GM12891 (cell line): ENCODE measurements around the gene PDGFRB.

Experiments used
- DNase-seq: peaks from one replicate; pipeline ENCODE4 v3.0.0; 2011; ENCODE audit warnings: low spot score; ENCODE audit not compliant: insufficient read length
- FAIRE-seq: peaks from 2 replicates; lab custom pipeline; 2011; peaks lifted over from hg19 to GRCh38; lab: Jason Lieb, UNC
- PAX5 ChIP-seq: IDR thresholded peaks from 2 replicates; pipeline ENCODE4 v1.6.1; 2011; ENCODE audit warnings: low read length, moderate library complexity, mild to moderate bottlenecking; ENCODE audit not compliant: insufficient read depth, severe bottlenecking
- POLR2A ChIP-seq: IDR thresholded peaks from 2 replicates; pipeline ENCODE4 v1.6.1; 2011; ENCODE audit warnings: low read depth, low read length, control low read depth
- POLR2AphosphoS5 ChIP-seq: IDR thresholded peaks from 2 replicates; pipeline ENCODE4 v1.6.1; 2011; ENCODE audit warnings: low read depth, low read length, control low read depth
- POU2F2 ChIP-seq: IDR thresholded peaks from 2 replicates; pipeline ENCODE4 v1.6.1; 2011; ENCODE audit warnings: low read depth, mild to moderate bottlenecking, control low read depth, low read length, moderate library complexity
- SPI1 ChIP-seq: IDR thresholded peaks from 2 replicates; pipeline ENCODE4 v1.6.1; 2011; ENCODE audit warnings: low read depth, low read length, control low read depth
- TAF1 ChIP-seq: IDR thresholded peaks from 2 replicates; pipeline ENCODE4 v1.6.1; 2011; ENCODE audit warnings: low read depth, low read length, control low read depth

The PDGFRB gene

DNA sequence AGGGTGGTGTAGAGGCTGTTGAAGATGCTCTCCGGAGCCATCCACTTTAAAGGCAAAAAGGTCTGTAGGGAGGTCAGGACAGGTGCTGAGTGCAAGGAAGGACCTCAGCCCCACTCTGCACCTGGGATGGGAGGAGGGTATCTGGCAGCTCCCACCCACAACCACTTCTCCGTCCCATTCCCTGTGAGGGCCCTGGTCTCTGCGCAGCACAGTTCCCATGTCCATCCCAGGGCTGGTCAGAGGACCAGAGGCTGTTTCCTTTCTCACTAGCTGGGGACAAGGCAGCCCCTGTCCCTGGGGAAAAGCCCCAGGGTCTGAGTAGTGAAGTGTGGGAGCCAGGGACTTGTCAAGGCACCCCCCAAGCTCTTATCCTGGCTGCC, 35.6 kb downstream of the PDGFRB start:
- DNase-seq, result no peak
- FAIRE-seq, result no peak
- TF ChIP-seq POU2F2, result no peak
- no peak for TF ChIP-seq SPI1
- TF ChIP-seq POLR2A, result no peak
- no peak for TF ChIP-seq PAX5

DNA sequence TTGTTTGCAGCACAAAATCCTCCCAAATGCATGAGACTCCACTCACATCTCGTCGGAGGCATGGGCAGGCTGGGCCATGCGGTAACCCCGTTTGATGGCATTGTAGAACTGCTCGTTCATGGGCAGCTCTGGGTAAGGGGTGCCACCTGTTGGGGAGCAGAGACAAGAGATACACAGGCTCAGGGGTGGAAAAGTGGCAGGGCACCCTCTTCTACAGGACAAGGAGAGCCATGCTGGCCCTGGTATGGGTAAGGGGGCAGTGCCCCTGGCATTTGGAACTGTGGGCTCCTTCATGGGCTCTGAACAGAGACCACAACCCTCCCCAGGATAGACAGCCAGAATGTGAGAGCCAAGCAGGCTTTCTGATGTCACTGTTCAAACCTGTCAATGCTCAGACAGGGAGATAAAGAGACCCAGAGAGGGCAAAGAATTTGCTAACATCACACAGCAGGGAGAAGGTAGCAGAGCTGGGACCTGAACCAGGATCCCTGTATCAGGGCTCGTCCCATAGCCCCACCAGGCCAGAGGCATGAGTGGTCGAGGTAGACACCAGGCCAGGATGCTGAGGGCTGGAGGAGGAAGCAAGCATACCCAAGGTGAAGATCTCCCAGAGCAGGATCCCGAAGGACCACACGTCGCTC, 36.1 kb downstream of the PDGFRB start:
- FAIRE-seq (no peak), DNase-seq (no peak)
- TF ChIP-seq POLR2AphosphoS5, result no peak
- no peak for TF ChIP-seq SPI1
- TF ChIP-seq POU2F2, result no peak
- no peak for TF ChIP-seq POLR2A
- TF ChIP-seq TAF1, result no peak
- TF ChIP-seq PAX5, result no peak

DNA sequence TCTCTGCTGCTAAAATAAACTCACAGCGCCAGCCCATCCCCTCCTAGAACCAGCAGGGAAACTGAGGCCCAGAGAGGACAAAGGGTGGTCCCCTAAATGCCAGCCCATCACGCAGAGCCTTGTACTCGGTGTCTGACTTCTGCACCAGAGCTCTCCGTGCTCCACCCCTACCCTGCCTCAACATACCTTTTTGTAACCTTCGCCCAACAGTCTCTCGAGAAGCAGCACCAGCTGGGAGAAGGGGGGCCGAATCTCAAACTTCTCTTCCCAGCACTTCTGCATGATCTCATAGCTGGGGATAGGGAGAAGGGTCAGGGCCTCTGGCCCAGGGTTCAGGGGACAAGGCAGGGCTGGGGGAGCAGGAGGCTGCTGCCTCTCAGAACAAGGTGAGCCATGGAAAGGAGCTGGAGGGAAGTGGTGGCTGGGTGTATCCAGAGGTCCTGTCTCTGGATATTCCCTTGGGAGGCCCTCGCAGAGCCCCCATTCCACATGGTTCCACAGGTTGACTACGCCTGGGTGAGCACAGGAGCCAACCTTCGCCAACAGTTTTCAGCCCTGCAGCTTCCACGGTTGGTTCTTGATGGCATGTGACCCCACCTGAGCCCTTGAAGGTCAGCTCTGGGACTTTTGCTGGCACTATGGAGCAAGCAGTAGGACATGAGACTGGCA, 37.0 kb downstream of the PDGFRB start:
- FAIRE-seq (no peak), DNase-seq (no peak)
- TF ChIP-seq SPI1, result no peak

DNA sequence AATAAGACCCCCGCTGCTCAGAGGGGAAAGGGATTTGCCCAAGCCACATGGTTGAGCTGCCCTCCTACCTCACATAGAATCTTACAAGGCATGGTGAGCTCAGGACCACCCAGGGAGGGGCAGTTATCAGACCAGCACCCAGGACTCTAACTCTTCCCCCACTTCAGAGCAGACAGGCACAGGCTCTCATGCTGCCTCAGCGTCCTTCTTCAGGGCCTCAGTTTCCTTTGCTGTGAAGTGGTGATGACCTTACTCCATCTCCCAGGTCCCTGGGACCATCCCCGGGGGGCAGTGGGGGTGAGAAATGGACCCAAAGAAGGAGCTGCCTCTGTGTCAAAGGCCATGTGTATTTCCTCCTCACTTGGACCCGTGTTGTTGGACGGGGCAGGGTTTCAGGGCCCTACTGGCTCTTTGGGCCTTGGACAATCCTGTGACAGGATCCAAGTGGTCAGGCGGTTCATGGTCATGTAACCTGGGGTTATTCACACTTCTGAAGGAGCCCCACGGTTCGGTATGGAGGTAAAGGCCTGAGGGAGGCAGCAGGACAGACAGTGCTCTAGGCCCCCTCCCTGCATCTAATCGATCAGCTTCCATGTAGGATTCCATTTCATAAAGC, 37.6 kb downstream of the PDGFRB start:
- DNase-seq (no peak), FAIRE-seq (no peak)
- TF ChIP-seq SPI1, result no peak
- no peak for TF ChIP-seq POLR2AphosphoS5
- no peak for TF ChIP-seq PAX5
- no peak for TF ChIP-seq POLR2A
- TF ChIP-seq POU2F2, result no peak
- no peak for TF ChIP-seq TAF1

DNA sequence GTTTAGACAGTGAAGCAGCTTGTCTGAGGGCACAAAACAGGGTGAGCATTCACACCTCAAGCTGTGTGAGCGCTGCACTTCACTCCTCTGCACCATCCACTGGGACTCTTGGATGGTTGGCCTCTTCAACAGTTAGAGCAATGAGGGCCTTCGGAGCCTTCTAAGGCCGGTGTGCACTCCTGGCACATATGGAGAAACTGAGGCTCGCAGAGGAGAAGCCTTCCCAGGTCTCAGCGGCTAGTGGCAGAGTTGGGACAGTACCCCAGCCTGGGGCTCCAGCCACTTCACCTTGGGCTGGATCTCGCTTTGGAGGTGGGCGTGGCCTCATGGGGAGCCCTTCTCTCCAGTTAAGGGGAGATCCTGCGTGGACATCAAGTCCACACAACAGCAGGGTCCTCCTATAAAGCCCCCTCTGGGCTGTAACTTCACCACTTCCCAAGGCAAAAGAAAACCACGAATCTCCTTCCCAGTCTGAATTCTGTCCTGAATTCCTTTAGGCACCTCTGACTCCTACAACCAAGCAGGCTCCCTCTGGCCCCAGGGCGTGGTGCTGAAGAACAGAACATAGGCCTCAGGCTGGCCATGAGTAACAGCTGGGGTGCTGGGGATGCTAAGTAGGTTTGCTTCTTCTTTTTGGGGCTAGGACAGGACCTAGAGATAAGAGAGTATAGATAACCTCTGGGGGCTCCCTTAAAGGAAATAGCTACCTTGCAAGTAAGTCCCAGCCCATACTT, 38.8 kb downstream of the PDGFRB start:
- TF ChIP-seq POLR2AphosphoS5, result no peak
- no peak for TF ChIP-seq POU2F2
- no peak for TF ChIP-seq SPI1
- no peak for TF ChIP-seq TAF1
- no peak for TF ChIP-seq PAX5
- no peak for TF ChIP-seq POLR2A
- FAIRE-seq (no peak), DNase-seq (no peak)

DNA sequence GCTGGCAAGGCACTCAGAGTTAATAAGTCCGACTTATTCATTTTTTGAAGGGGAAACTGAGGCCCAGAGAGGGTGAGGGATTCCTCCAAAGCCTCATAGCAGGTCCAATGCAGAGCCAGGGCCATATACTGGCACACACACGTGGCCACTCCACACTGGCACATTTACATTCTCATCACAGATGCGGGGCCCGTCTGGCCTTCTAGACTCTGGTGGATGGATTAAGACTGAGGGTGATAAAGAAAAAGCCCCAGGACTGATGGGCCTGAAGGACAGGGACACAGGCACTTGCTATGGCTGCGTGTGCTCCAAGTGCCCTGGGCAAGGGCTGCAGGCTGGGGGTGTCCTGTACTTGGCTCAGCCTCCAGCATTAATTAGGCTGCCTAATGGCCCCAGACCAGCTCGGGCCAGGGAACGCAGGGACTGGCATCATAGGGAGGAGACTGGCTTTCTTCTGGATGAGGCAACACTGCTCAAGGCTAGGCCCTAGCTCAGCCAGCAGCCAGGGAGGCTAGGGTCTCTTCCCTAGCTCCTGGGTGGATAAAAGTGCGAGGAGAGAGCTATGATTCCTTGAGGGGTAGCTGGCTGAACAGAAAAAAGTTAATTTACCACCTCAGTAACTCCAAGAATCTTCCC, 40.8 kb downstream of the PDGFRB start:
- FAIRE-seq, result no peak
- TF ChIP-seq TAF1, result no peak
- TF ChIP-seq POU2F2, result no peak
- TF ChIP-seq POLR2AphosphoS5, result no peak
- no peak for TF ChIP-seq SPI1
- no peak for TF ChIP-seq POLR2A
- no peak for TF ChIP-seq PAX5

DNA sequence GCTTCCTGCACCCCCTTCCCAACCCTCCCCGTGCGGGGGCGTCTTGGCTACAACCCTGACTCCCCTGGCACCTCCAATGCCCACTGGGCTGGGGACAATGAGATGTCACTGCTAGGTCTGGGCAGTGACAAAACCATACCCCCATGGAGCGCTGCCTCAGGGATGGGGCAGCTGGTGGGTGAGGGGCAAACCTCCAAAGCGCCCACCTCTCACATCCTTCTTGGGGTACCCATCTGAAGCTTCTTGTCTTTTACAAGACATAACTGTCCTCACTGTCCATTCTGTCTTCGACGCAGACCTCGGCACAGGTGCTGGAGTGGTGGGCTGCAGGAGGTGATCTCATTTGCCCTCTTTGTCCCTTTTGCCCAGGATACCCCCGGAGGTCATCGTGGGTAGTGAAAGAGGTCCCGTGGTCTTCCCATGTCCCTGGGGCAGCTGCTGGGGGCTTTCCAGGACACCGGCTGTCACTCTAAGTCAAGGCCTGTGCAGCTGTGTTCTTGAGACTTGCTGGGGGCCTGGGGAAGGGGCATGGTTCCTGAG, 41.5 kb downstream of the PDGFRB start:
- FAIRE-seq (no peak), DNase-seq (peak; percentile 14)
- no peak for TF ChIP-seq PAX5
- TF ChIP-seq TAF1, result no peak
- TF ChIP-seq POLR2AphosphoS5, result no peak
- no peak for TF ChIP-seq POU2F2
- TF ChIP-seq POLR2A, result no peak
- no peak for TF ChIP-seq SPI1

More for the DNA sequence above, 40.8 kb downstream of the PDGFRB start:
- DNase-seq, result peak; percentile 6

DNA sequence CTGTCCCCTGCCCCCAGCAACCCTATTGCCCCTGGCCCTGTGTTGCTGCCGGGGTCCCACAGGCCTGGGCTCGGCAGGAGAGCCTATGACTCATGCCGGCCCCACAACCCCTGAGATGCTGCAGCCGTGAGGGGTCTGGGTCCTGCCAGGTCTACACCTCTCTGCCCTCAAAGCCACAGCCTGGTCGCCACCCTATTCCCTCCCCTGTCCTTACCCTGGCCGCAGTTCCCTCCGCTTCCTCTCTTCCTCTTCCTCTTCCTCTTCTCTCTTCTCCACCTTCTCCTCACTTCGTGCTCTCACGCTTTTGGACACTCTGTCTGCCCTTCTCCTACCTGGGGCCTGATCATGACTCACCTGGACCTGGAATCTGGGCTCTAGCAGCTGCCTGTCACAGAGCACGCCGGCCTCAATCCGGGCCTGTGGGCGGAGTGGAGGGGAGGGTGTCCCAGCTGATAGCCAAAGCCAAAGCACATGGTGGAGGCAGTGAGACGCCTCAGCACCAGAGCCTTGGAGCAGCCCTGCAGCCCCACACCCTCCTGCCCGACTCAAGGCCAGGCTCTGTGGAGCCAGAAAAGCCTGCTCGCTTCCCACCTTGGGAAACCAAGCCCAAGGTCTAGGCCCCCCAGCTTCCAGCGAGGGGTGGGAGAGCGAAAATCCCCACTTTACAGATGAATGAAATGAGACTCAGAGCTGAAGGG, 42.4 kb downstream of the PDGFRB start:
- TF ChIP-seq PAX5 (no peak), POLR2A (no peak), POLR2AphosphoS5 (no peak), POU2F2 (no peak), TAF1 (no peak), SPI1 (no peak)
- DNase-seq, result peak; percentile 8
- no peak for FAIRE-seq
